ENCODE data around the gene ELK4. TPM values are rescaled to one million over a fixed set of nuclear protein-coding genes. Genes with fewer than 3 reads are reported as not detected.

Gene ELK4
- total and polyA plus RNA-seq, 8 donors: 5.7 to 42.7 (median 23.1) TPM

DNA sequence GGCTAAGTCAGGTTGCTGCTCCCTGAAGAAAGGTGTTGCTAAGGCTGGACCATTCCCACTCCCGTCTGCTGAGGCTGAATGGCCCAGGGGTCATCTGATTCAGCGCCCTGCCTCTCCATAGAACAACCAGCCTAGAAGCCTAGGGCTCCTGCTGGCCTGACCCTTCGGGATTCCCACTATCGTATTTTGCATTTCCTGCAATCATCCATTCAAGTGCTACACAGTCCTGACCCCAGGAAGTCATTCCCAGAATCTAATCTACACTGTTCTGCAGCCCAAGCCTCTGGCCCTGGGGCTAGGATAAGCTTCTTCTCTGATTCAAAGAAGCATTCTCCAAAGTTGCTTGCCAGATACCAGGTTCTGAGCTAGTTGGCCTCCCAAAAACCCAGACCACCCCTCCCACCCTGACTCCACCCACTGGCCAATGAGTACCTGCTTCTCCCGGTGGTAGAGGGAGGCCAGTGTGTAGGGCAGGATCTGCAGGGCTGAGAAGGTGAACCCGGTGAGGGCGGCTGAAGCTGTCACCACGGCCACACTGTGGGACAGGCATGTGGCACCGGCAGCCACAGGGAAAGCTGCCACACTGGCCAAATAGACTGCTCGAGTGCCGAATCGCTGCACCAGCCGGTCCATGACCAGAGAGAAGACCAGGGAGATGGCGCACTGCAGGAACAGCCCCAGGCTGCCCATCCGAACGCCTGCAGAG lies 29.8 kb upstream of the ELK4 start:
- no peaks in the 10 kb centered on the region for H3K27me3 ChIP-seq
- H3K4me1 ChIP-seq: no peaks in the 10 kb centered on the region
- H3K4me3 ChIP-seq: no peak overlapping the region
- DNase-seq: peak in 2 of 6 donors; percentile 9 to 58
- H3K9me3 ChIP-seq: no peaks in the 10 kb centered on the region
- no peak overlapping the region for H3K27ac ChIP-seq
- no peak for FAIRE-seq
- no peak for ATAC-seq
- WGBS, 2 donors: 76 to 84% methylated on average over 16 of the region's 16 CpGs
- no peaks in the 10 kb centered on the region for H3K36me3 ChIP-seq
- intact Hi-C loops (cut with DNase I): loop anchor here in 1 of 3 donors (5.0 kb wide), 1 partner anchor 41 kb away; no protein-coding TSS in a partner anchor
- TF ChIP-seq, protein P1, sequence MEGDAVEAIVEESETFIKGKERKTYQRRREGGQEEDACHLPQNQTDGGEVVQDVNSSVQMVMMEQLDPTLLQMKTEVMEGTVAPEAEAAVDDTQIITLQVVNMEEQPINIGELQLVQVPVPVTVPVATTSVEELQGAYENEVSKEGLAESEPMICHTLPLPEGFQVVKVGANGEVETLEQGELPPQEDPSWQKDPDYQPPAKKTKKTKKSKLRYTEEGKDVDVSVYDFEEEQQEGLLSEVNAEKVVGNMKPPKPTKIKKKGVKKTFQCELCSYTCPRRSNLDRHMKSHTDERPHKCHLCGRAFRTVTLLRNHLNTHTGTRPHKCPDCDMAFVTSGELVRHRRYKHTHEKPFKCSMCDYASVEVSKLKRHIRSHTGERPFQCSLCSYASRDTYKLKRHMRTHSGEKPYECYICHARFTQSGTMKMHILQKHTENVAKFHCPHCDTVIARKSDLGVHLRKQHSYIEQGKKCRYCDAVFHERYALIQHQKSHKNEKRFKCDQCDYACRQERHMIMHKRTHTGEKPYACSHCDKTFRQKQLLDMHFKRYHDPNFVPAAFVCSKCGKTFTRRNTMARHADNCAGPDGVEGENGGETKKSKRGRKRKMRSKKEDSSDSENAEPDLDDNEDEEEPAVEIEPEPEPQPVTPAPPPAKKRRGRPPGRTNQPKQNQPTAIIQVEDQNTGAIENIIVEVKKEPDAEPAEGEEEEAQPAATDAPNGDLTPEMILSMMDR (IDR thresholded peaks at IDR 0.05): no peak

- TF ChIP-seq, protein P1 (IDR thresholded peaks at IDR 0.05): no peak
- FAIRE-seq: no peak
- H3K27ac ChIP-seq: no peak overlapping the region
- H3K4me3 ChIP-seq: no peak overlapping the region
- no peak for ATAC-seq
- H3K9me3 ChIP-seq: no peaks in the 10 kb centered on the region
- H3K4me1 ChIP-seq: no peaks in the 10 kb centered on the region
- H3K36me3 ChIP-seq: no peaks in the 10 kb centered on the region
- intact Hi-C loops (cut with DNase I): loop anchor here in 1 of 3 donors (5.0 kb wide), 1 partner anchor 42 kb away; no protein-coding TSS in a partner anchor
- DNase-seq: peak in 2 of 6 donors; percentile 44 to 46
- H3K27me3 ChIP-seq: no peaks in the 10 kb centered on the region
- WGBS, 2 donors: 67 to 78% methylated on average over 8 of the region's 8 CpGs
Measured at GRCh38 chr1:205660361-205660760, 28.6 kb upstream of the ELK4 start.

DNA sequence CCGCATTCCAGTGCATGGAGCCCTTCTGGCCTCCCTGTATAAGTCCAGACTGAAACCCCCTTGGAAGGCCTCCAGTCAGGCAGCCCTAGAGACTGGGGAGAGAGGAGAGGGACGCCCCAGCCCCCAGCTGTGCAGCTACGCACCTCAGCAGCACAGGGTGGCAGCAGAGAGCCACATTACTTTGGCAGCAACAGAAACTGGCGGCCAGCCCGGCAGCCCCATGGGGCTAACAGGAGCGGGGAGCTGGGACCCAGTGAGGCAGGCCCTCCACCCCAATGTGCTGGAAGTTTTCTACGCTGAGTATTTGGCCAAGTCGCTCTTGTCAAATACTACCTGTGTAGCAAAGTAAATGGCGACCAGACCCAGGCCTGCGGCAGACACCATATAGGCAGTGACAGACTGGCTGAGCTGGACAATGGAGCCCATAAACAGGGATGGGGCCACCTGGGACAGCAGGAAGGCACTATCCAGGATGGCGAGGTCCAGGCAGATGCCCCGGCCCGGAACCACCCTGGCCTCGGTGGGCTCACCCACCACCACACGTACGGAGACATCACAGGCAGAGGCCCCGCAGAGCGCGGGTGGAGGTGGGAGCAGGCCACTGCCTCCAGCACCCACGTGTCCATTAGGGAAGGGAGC lies 27.3 kb upstream of the ELK4 start:
- H3K27me3 ChIP-seq: no peaks in the 10 kb centered on the region
- H3K4me3 ChIP-seq: no peak overlapping the region
- no peaks in the 10 kb centered on the region for H3K36me3 ChIP-seq
- TF ChIP-seq, protein P1 (IDR thresholded peaks at IDR 0.05): peak; percentile 70 to 90 (median 80)
- 35 to 36% methylated on average over 20 of the region's 20 CpGs for WGBS, 2 donors
- H3K9me3 ChIP-seq: no peaks in the 10 kb centered on the region
- peak; percentile 68 to 92 (median 86) for DNase-seq
- FAIRE-seq: no peak
- peak; percentile 80 to 95 (median 92) for ATAC-seq
- no peaks in the 10 kb centered on the region for H3K4me1 ChIP-seq
- intact Hi-C loops (cut with DNase I): loop anchor here in 2 of 3 donors (5.0 kb wide), 1 partner anchor 132 kb away; no protein-coding TSS in a partner anchor
- H3K27ac ChIP-seq: no peak overlapping the region

- DNase-seq (no peak), FAIRE-seq (no peak), ATAC-seq (no peak)
- no peaks in the 10 kb centered on the region for H3K9me3 ChIP-seq
- H3K4me1 ChIP-seq: no peaks in the 10 kb centered on the region
- H3K36me3 ChIP-seq: no peaks in the 10 kb centered on the region
- no peak overlapping the region for H3K27ac ChIP-seq
- no peaks in the 10 kb centered on the region for H3K27me3 ChIP-seq
- intact Hi-C loops (cut with DNase I): loop anchor here in 2 of 3 donors (5.0 kb wide), 1 partner anchor 129 kb away; no protein-coding TSS in a partner anchor
- H3K4me3 ChIP-seq: no peak overlapping the region
- 51 to 65% methylated on average over 2 of the region's 2 CpGs for WGBS, 2 donors
- TF ChIP-seq, protein P1 (IDR thresholded peaks at IDR 0.05): no peak
Measured at GRCh38 chr1:205656236-205656635, 24.4 kb upstream of the ELK4 start.
